T-helper 1 cell treated with Interleukin-12 subunit alpha and Interleukin-12 subunit beta and Interleukin-4 antibody, amounts not matched to agents 30 ng/mL and 1 ng/mL, for 36 hours (primary cell): Measurements from ENCODE around the gene RRM1. TPM values are rescaled to one million over a fixed set of nuclear protein-coding genes. Genes with fewer than 3 reads are reported as not detected.
"Not testable (repeated sequence)": the region's sequence is repeated elsewhere in the genome, so short reads cannot be mapped to it uniquely, and the experiment has no call there.

Experiments used
- intact Hi-C: fragments of 100-400 bp; cut with micrococcal nuclease; formaldehyde crosslinking; loops from one replicate; pipeline ENCODE4 v1.15.1; 2024
- total RNA-seq: library from RNA; stranded (reverse); gene quantifications from 2 replicates; pipeline ENCODE4 v1.2.3, GENCODE V29; 2022

RRM1 gene
- total RNA-seq, 1 donor from 2014 or later: 138 TPM

- intact Hi-C loops: no loop called here
Measured at GRCh38 chr11:4134806-4135205, 40.2 kb downstream of the RRM1 start.

DNA sequence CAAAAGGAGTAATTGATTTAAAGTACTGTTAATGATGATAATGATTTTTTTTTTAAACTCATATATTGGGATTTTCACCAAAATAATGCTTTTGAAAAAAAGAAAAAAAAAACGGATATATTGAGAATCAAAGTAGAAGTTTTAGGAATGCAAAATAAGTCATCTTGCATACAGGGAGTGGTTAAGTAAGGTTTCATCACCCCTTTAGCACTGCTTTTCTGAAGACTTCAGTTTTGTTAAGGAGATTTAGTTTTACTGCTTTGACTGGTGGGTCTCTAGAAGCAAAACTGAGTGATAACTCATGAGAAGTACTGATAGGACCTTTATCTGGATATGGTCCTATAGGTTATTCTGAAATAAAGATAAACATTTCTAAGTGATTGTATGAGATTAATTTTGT lies 43.9 kb downstream of the RRM1 start:
- intact Hi-C loops: no loop called here

- intact Hi-C loops: no loop called here
Measured at GRCh38 chr11:4140067-4140636, 45.6 kb downstream of the RRM1 start.

DNA sequence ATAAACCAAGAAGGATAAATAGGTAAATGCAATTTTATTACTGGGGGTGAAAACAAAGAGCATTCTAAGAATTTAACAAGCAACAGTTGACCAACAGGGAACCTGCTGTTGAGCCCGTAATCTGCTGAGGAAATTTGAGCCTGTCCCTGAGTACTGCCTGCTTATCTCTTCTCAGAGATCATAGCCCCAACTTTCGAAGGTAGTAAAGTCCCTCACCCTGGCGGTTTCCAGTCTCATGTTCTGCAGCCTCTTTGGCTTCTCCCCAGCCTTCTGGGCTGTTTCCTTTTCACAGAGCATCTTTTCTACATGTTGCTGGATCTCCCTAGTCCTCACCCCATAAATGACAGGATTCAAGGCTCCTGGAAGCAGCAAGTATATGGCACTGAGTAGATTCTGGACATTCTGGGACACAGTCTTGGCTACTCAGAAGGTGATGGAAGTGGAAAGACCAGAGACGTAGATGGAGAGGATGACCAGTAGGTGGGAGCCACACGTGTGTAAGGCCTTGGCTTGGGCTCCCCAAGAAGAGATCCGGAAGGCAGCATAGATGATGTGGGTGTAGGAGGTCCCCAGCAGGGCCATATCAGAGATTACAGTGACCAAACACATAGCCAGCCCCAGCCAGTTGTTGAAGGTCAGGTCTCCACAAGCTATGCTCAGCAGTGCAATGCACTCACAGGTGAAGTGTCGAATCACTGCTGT lies 51.6 kb downstream of the RRM1 start:
- intact Hi-C loops: no loop called here

- intact Hi-C loops: no loop called here
Measured at GRCh38 chr11:4146772-4147098, 52.1 kb downstream of the RRM1 start.

DNA sequence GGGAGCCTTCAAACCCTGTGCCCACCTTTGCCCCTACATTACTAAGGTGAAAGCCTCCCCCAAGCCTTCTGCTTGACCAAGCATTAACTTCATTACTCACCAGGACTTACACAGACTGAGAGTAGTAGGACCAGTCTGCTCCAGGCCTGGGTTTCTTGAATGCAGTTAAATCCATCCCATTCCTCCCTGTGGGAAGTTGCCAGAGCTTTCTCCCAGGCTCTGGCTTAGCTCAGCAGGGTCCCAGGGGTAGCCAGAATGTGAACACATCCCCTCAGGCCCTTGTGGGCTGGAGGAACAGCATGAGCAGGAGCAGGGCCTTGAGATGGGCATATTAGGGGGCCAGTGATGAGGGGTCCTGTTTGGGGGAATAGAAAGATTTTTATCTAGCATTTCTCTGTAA lies 59.9 kb downstream of the RRM1 start:
- intact Hi-C loops: no loop called here

DNA sequence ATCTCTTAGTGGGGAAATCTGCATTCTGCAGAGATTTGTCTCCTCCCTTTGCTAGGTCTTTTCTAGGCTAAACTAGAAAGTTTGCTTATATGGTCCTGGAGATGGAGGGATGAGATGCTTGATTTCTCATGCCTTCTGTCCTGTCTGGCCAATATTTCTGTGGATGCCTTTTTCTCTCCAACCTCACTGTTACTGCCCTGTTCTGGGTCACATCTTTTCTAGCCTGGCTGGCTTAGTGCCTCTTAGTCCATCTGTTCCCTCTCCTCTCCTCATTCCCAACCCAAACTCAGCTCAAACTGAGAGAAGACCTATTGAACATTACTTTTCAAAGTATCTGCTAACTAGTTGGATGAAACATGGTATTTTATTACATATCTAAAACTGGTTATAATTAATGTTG lies 62.0 kb downstream of the RRM1 start:
- intact Hi-C loops: no loop called here

DNA sequence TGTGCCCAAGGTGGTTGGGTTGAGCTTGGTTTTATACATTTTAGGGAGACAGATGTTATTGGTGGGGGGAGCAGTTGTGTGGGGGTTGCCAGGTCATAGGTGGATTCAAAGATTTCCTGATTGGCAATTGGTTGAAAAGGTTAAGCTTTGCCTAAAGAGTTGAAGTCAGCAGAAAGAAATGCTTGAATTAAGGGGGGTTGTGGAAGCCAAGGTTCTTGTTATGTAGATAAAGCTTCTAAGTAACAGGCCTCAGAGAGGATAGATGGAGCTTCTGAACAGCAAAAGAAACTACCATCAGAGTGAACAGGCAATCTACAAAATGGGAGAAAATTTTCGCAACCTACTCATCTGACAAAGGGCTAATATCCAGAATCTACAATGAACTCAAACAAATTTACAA lies 64.2 kb downstream of the RRM1 start:
- intact Hi-C loops: not testable (repeated sequence)

GRCh38 chr11:4161305-4161704 lies 66.7 kb downstream of the RRM1 start:
- intact Hi-C loops: no loop called here

DNA sequence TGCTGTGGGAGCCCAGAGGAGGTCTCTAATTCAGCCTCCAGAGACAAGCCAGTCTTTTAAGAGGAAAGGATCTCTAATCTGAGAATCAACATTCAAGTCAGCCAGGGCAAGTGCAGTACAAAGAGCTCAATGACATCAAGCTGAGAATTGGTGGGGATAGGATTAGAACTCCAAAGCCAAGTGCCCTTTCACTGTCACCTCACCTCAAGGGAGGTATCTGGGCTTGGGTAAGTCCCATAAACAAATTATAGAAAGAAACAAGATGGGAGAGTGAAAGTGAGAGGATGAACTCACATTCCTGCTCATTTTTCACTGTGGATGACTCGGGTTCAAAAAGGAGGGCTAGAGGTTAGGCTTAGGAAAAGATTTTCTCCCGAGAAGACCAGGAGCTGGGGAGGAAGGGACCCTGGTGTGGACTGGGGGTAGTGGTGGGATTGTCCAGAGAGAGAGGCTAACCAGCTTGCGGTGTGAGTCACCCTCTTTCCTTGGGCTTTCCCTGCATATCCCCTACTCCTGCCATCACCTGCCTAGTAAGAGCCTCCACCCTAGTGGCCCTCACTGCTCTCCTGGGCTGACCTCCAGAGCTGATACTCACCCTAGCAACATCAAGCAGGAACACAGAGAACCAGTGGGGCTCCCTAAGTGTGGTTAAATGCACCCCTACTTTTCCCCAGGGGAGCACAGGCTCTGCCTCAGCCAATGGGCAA lies 70.4 kb downstream of the RRM1 start:
- intact Hi-C loops: no loop called here

- intact Hi-C loops: no loop called here
Measured at GRCh38 chr11:4167292-4167691, 72.7 kb downstream of the RRM1 start.

GRCh38 chr11:4167758-4168157 lies 73.2 kb downstream of the RRM1 start:
- intact Hi-C loops: no loop called here

DNA sequence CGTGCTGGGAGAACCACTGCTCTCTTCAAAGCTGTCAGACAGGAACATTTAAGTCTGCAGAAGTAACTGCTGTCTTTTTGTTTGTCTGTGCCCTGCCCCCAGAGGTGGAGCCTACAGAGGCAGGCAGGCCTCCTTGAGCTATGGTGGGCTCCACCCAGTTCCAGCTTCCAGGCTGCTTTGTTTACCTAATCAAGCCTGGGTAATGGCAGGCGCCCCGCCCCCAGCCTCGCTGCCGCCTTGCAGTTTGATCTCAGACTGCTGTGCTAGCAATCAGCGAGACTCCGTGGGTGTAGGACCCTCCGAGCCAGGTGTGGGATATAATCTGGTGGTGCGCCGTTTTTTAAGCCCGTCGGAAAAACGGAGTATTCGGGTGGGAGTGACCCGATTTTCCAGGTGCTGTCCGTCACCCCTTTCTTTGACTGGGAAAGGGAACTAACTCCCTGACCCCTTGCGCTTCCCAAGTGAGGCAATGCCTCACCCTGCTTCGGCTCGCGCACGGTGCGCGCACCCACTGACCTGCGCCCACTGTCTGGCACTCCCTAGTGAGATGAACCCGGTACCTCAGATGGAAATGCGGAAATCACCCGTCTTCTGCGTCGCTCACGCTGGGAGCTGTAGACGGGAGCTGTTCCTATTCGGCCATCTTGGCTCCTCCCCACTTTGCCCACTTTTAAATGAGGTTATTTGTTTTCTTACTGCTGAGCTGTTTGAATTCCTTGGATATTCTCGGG lies 81.2 kb downstream of the RRM1 start:
- intact Hi-C loops: not testable (repeated sequence)

- intact Hi-C loops: no loop called here
Measured at GRCh38 chr11:4178813-4179662, 84.4 kb downstream of the RRM1 start.

- intact Hi-C loops: no loop called here
Measured at GRCh38 chr11:4180441-4181183, 86.0 kb downstream of the RRM1 start.

GRCh38 chr11:4181782-4182721 lies 87.5 kb downstream of the RRM1 start:
- intact Hi-C loops: no loop called here

DNA sequence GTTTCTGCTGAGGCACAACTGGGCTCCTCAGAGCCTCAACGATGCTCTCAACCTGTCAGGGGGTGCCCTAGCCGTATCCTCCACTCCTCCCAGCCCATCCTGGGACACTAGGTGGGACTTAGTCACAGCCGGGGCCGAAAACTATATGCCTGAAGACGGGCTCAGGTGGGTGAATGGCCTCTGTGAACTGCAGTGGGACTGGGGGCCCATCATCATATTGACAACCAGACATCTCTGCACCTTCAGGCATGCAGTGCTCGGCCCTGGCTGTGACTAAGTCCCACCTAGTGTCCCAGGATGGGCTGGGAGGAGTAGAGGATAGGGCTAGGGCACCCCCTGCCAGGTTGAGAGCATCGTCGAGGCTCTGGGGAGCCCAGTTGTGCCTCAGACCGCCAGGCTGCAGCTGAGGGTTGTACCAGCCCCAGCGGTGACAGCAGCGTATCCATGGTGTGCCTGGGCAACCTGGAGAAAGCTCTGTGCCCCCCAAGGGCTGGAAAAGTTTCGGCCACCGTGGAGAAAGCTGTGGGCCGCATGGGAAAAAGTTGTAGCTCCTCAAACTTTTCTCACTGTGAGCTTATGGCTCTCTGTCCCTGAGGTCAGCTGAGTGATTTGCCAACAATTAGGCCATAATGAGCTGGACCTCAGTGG lies 88.9 kb downstream of the RRM1 start:
- intact Hi-C loops: no loop called here

GRCh38 chr11:4184163-4184916 lies 89.7 kb downstream of the RRM1 start:
- intact Hi-C loops: no loop called here
